ENCODE data around the gene LRRD1.
"Not testable (repeated sequence)": the region's sequence is repeated elsewhere in the genome, so short reads cannot be mapped to it uniquely, and the experiment has no call there.

The LRRD1 gene

GRCh38 chr7:92141161-92141560, 37.8 kb downstream of the LRRD1 start:
- no peak for DNase-seq (ENCODE audit: low read depth)

- no peak for DNase-seq (ENCODE audit: low read depth)
Measured at GRCh38 chr7:92137557-92137956, 41.4 kb downstream of the LRRD1 start.

GRCh38 chr7:92135052-92135889, 43.7 kb downstream of the LRRD1 start:
- DNase-seq (ENCODE audit: low read depth) = no peak

- DNase-seq (ENCODE audit: low read depth) = peak; percentile 86
Measured at GRCh38 chr7:92134271-92135051, 44.5 kb downstream of the LRRD1 start, which contains the start of gene CYP51A1. Gene CYP51A1, minus strand, starts transcription at chr7:92134477. Its CDS starts 113 bp downstream, at chr7:92134364.

GRCh38 chr7:92133737-92134270, 45.1 kb downstream of the LRRD1 start:
- DNase-seq (ENCODE audit: low read depth) = peak; percentile 35

GRCh38 chr7:92133133-92133736, 45.7 kb downstream of the LRRD1 start:
- DNase-seq (ENCODE audit: low read depth) = no peak

GRCh38 chr7:92131764-92132330, 47.1 kb downstream of the LRRD1 start:
- no peak for DNase-seq (ENCODE audit: low read depth)

- DNase-seq (ENCODE audit: low read depth) = no peak
Measured at GRCh38 chr7:92131093-92131492, 47.8 kb downstream of the LRRD1 start.

GRCh38 chr7:92121681-92122080, 57.3 kb downstream of the LRRD1 start:
- DNase-seq (ENCODE audit: low read depth) = no peak

- no peak for DNase-seq (ENCODE audit: low read depth)
Measured at GRCh38 chr7:92119213-92119759, 59.7 kb downstream of the LRRD1 start.

GRCh38 chr7:92116949-92117348, 62.0 kb downstream of the LRRD1 start:
- DNase-seq (ENCODE audit: low read depth) = no peak

- DNase-seq (ENCODE audit: low read depth) = no peak
Measured at GRCh38 chr7:92115821-92116220, 63.1 kb downstream of the LRRD1 start.

- DNase-seq (ENCODE audit: low read depth) = no peak
Measured at GRCh38 chr7:92110857-92111256, 68.1 kb downstream of the LRRD1 start.

GRCh38 chr7:92108821-92109220, 70.1 kb downstream of the LRRD1 start:
- DNase-seq (ENCODE audit: low read depth) = no peak

GRCh38 chr7:92102862-92103261, 76.1 kb downstream of the LRRD1 start:
- not testable (repeated sequence) for DNase-seq (ENCODE audit: low read depth)

- no peak for DNase-seq (ENCODE audit: low read depth)
Measured at GRCh38 chr7:92100534-92100933, 78.4 kb downstream of the LRRD1 start.

- no peak for DNase-seq (ENCODE audit: low read depth)
Measured at GRCh38 chr7:92095380-92095779, 83.6 kb downstream of the LRRD1 start.
